Uterus (tissue), 4 donors: ENCODE measurements around the gene MTIF3. TPM values are rescaled to one million over a fixed set of nuclear protein-coding genes. Genes with fewer than 3 reads are reported as not detected.
"Not testable (repeated sequence)": the region's sequence is repeated elsewhere in the genome, so short reads cannot be mapped to it uniquely, and the experiment has no call there.

Source experiments
- DNase-seq, 2 donors: peaks; one replicate each; pipeline ENCODE4 v3.0.0-alpha.2; 2019 to 2020
- H3K27ac ChIP-seq, 2 donors: fragments of 200-600 bp; sonication (generic); 1 replicate in 1 of 2; 2 replicates in 1 of 2; pipeline ENCODE4 v1.5.1; 2016 to 2018
- H3K27me3 ChIP-seq, 2 donors: fragments of 200-600 bp; sonication (generic); one replicate each; pipeline ENCODE4 v1.5.1; 2018 to 2019; ENCODE audit warnings: control low read depth in 1 of 2
- H3K36me3 ChIP-seq, 2 donors: fragments of 200-600 bp; sonication (generic); one replicate each; pipeline ENCODE4 v1.5.1; 2019; ENCODE audit warnings: control low read depth in 1 of 2
- H3K4me1 ChIP-seq, 2 donors: fragments of 200-600 bp; sonication (generic); one replicate each; pipeline ENCODE4 v1.5.1; 2018 to 2019; ENCODE audit warnings: control low read depth in 1 of 2
- H3K4me3 ChIP-seq, 2 donors: fragments of 200-600 bp; sonication (generic); 1 replicate in 1 of 2; 2 replicates in 1 of 2; pipeline ENCODE4 v1.5.1; 2018 to 2019; ENCODE audit warnings: mild to moderate bottlenecking in 1 of 2
- H3K9me3 ChIP-seq, 2 donors: fragments of 200-600 bp; sonication (generic); one replicate each; pipeline ENCODE4 v1.5.1; 2019; ENCODE audit warnings: control low read depth in 1 of 2
- POLR2A ChIP-seq, 2 donors: fragments of 450-650 bp; IDR thresholded peaks; one replicate each; pipeline ENCODE4 v1.6.1; 2016; ENCODE audit warnings: antibody characterized with exemption in 2 of 2, mild to moderate bottlenecking in 1 of 2, moderate library complexity in 1 of 2
- intact Hi-C: fragments of 100-400 bp; cut with DNase I; formaldehyde crosslinking; loops from one replicate; pipeline ENCODE4 v1.15.1; 2023; ENCODE audit warnings: low total_unique reads
- total RNA-seq, 4 donors: library from RNA; depleted of rRNA in 3 of 4; stranded (reverse); fragments of >200 nt in 3 of 4; gene quantifications; one replicate each; pipeline versions ENCODE4 v1.1.0 to v1.2.4, GENCODE V29; 2014 to 2023
- TF ChIP-seq, protein P1 (sequence below), 4 experiments: fragments of 200-600 bp in 2 of 4; fragments of 450-650 bp in 2 of 4; sonication (generic) in 2 of 4; IDR thresholded peaks; one replicate each; pipeline ENCODE4 v1.5.1; 2016 to 2019; ENCODE audit warnings: antibody characterized with exemption in 4 of 4, mild to moderate bottlenecking in 2 of 4, moderate library complexity in 1 of 4
- donor health status: DM: yes; HTN: yes; CAD: no.

Gene MTIF3
- total RNA-seq, 4 donors from 2014 or later: 14.6 to 102 (median 40.0) TPM

DNA sequence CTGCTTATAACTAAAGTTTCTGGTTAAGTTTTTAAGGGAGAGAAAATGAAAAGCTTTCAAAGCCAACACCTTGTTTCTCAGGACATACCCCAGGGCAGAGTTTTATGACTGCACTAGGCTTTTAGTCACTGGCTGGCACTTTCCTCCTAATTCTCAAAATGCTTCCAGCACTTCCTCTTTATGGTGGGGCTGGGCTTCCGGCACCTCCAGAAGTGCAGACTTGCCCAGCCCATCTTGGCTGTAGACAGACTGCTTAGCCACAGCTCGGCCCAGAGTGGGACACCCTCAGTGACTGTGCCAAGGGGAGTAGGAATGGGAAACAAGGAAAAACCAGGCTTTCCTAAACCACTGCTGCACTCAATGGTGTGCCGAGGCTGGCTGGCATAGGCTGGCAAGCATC, 49.2 kb downstream of the MTIF3 start:
- H3K36me3 ChIP-seq: no peaks in the 10 kb centered on the region
- H3K27me3 ChIP-seq: no peaks in the 10 kb centered on the region
- no peak overlapping the region for H3K27ac ChIP-seq
- H3K4me3 ChIP-seq: no peak overlapping the region
- intact Hi-C loops: no loop called here
- no peaks in the 10 kb centered on the region for H3K9me3 ChIP-seq
- DNase-seq: no peak
- no peak for TF ChIP-seq POLR2A (IDR thresholded peaks at IDR 0.05)
- TF ChIP-seq, protein P1, sequence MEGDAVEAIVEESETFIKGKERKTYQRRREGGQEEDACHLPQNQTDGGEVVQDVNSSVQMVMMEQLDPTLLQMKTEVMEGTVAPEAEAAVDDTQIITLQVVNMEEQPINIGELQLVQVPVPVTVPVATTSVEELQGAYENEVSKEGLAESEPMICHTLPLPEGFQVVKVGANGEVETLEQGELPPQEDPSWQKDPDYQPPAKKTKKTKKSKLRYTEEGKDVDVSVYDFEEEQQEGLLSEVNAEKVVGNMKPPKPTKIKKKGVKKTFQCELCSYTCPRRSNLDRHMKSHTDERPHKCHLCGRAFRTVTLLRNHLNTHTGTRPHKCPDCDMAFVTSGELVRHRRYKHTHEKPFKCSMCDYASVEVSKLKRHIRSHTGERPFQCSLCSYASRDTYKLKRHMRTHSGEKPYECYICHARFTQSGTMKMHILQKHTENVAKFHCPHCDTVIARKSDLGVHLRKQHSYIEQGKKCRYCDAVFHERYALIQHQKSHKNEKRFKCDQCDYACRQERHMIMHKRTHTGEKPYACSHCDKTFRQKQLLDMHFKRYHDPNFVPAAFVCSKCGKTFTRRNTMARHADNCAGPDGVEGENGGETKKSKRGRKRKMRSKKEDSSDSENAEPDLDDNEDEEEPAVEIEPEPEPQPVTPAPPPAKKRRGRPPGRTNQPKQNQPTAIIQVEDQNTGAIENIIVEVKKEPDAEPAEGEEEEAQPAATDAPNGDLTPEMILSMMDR (IDR thresholded peaks at IDR 0.05): no peak
- no peaks in the 10 kb centered on the region for H3K4me1 ChIP-seq

DNA sequence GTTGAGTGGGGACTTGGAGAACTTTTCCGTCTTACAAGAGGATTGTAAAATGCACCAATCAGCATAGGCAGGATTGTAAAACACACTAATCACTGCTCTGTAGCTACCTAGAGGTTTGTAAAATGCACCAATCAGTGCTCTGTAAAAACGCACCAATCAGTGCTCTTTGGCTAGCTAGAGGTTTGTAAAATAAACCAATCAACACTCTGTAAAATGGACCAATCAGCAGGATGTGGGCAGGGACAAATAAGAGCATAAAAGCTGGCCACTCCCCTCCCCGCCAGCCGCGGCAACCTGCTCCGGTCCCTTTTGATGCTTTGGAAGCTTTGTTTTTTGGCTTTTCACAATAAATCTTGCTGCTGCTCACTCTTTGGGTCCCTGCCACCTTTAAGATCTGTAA, 50.0 kb downstream of the MTIF3 start:
- DNase-seq, H3K27ac ChIP-seq, H3K36me3 ChIP-seq, intact Hi-C loops, H3K27me3 ChIP-seq, H3K9me3 ChIP-seq, H3K4me3 ChIP-seq, H3K4me1 ChIP-seq: not testable (repeated sequence)

DNA sequence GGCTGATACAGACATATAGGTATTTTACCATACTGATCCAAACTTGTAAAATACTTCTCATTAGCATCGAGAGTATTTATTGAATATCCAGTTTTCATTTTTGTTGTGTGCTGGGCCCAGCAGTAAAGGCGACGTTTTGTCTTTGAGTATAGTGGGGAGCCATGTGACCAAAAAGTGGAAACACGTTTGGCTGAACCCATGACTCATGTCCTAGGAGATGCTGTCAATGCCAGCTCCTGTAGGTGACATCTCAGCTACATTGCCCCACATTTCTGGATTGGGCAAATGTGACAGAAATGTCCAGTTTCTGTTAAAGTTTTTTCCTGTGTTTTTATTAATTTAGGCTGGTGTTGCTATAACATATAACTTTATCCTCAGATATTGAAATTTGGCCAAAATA, 52.0 kb downstream of the MTIF3 start:
- intact Hi-C loops: no loop called here

DNA sequence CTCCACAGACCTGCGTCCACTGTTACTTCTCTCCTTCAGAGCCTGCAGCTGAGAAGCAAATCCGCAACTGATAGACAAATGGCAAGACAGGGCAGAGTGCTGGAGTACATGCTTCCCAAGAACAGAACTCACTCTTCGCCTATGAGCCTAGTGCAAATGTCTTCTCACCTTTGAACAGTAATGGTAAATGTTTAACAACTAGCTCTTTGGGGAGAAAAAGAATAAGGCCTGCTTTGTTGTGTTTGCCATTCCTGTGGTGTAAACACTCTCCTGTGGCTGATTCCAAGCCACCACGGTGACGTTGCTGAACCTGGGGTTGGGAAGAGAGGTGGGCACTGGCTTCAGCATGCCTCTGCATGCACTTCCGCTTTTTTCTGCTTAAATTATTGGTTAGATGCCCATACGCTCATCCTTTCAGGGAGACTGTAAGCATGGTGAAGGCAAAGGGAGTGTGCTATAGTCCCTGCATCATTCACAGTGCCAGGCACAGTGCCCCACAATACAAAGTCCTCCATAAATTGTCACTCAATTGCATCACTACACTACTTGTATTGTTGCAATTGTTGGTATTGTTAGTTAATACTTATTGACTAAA, 54.0 kb downstream of the MTIF3 start:
- no peak overlapping the region for H3K4me3 ChIP-seq
- DNase-seq: no peak
- H3K4me1 ChIP-seq: no peaks in the 10 kb centered on the region
- intact Hi-C loops: no loop called here
- TF ChIP-seq POLR2A (IDR thresholded peaks at IDR 0.05): no peak
- TF ChIP-seq, protein P1 (IDR thresholded peaks at IDR 0.05): no peak
- H3K27me3 ChIP-seq: no peaks in the 10 kb centered on the region
- H3K27ac ChIP-seq: no peak overlapping the region
- no peaks in the 10 kb centered on the region for H3K9me3 ChIP-seq
- no peaks in the 10 kb centered on the region for H3K36me3 ChIP-seq

More for the DNA sequence above, 52.0 kb downstream of the MTIF3 start:
- H3K36me3 ChIP-seq: no peaks in the 10 kb centered on the region
- H3K27ac ChIP-seq: no peak overlapping the region
- TF ChIP-seq POLR2A (IDR thresholded peaks at IDR 0.05): no peak
- TF ChIP-seq, protein P1 (IDR thresholded peaks at IDR 0.05): no peak
- no peaks in the 10 kb centered on the region for H3K27me3 ChIP-seq
- H3K9me3 ChIP-seq: no peaks in the 10 kb centered on the region
- H3K4me3 ChIP-seq: no peak overlapping the region
- no peaks in the 10 kb centered on the region for H3K4me1 ChIP-seq
- no peak for DNase-seq

DNA sequence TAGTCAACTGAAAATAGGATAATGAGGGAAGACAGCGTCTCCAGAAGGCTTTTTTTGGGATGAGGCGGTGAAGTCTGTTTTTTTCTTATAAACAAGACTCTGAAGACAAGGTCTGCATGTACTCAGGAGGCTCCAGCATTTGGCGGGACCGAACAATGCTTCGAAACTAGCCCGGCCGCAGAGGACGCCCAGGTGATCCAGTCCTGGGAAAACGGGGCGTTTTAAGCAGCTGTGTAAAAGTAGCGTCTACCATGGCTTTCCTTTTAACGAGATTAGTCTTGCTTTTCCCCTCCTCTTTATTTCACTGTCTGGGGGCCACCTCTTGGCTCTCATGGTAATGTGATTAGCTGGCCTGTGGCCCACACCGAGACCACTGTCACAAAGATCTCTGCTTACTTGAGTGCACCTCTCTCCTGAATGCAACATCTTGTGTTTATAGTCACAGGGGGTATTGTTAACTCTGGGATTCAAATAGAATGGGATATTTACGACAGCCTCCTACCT, 55.3 kb downstream of the MTIF3 start:
- Histone ChIP-seq H3K36me3 (no peaks in the 10 kb centered on the region), H3K9me3 (no peaks in the 10 kb centered on the region), H3K27ac (no peak overlapping the region), H3K4me3 (no peak overlapping the region), H3K4me1 (no peaks in the 10 kb centered on the region), H3K27me3 (peaks cover 0 to under 1% of the 10 kb centered on the region in 2 donors)
- no peak for TF ChIP-seq POLR2A (IDR thresholded peaks at IDR 0.05)
- TF ChIP-seq, protein P1 (IDR thresholded peaks at IDR 0.05): no peak
- intact Hi-C loops: no loop called here
- no peak for DNase-seq
